Iris pigment epithelial cell (primary cell): ENCODE data around the gene NELFA.
"Not testable (repeated sequence)": the region's sequence is repeated elsewhere in the genome, so short reads cannot be mapped to it uniquely, and the experiment has no call there.

Source experiments
- DNase-seq: peaks from one replicate; pipeline ENCODE4 v3.0.0-alpha.2; 2011; ENCODE audit warnings: low read depth

The NELFA gene

GRCh38 chr4:2040391-2041238 lies 31.8 kb upstream of the NELFA start:
- DNase-seq, result no peak

- DNase-seq, result no peak
Observed at GRCh38 chr4:2036866-2037265, 28.1 kb upstream of the NELFA start.

- DNase-seq, result no peak
Observed at GRCh38 chr4:2036327-2036726, 27.6 kb upstream of the NELFA start.

- DNase-seq, result not testable (repeated sequence)
Observed at GRCh38 chr4:2031161-2031560, 22.4 kb upstream of the NELFA start.

GRCh38 chr4:2027120-2027519 lies 18.3 kb upstream of the NELFA start:
- not testable (repeated sequence) for DNase-seq

GRCh38 chr4:2025817-2026216 lies 17.0 kb upstream of the NELFA start:
- no peak for DNase-seq

GRCh38 chr4:2024683-2025082 lies 15.9 kb upstream of the NELFA start:
- no peak for DNase-seq

- DNase-seq, result not testable (repeated sequence)
Observed at GRCh38 chr4:2021358-2022018, 12.7 kb upstream of the NELFA start.

- DNase-seq, result no peak
Observed at GRCh38 chr4:2015008-2015407, 6.2 kb upstream of the NELFA start.

GRCh38 chr4:2011583-2011982 lies 2.8 kb upstream of the NELFA start:
- peak; percentile 14 for DNase-seq

- DNase-seq, result peak; percentile 49
Observed at GRCh38 chr4:2009651-2010233, 968 bp upstream of the NELFA start.

GRCh38 chr4:2008671-2008920 lies 178 bp downstream of the NELFA start:
- DNase-seq, result no peak

- DNase-seq, result peak; percentile 19
Observed at GRCh38 chr4:2007804-2008670, 737 bp downstream of the NELFA start.

- no peak for DNase-seq
Observed at GRCh38 chr4:2006956-2007653, 1.7 kb downstream of the NELFA start.

- no peak for DNase-seq
Observed at GRCh38 chr4:2006367-2006766, 2.4 kb downstream of the NELFA start.

- DNase-seq, result not testable (repeated sequence)
Observed at GRCh38 chr4:2003361-2003760, 5.4 kb downstream of the NELFA start.

- not testable (repeated sequence) for DNase-seq
Observed at GRCh38 chr4:1999308-1999707, 9.5 kb downstream of the NELFA start.

GRCh38 chr4:1998296-1998695 lies 10.5 kb downstream of the NELFA start:
- DNase-seq, result peak; percentile 15

- DNase-seq, result no peak
Observed at GRCh38 chr4:1997712-1998111, 11.1 kb downstream of the NELFA start.

- DNase-seq, result no peak
Observed at GRCh38 chr4:1996866-1997611, 11.7 kb downstream of the NELFA start.

GRCh38 chr4:1994938-1995337 lies 13.8 kb downstream of the NELFA start:
- no peak for DNase-seq
